DOHH2 (cell line): Measurements from ENCODE around the gene TGFBR3.

Source experiments
- CTCF ChIP-seq: fragments of 200-600 bp; sonication (generic); IDR thresholded peaks from one replicate; pipeline ENCODE4 v1.5.1; 2014; ENCODE audit warnings: antibody characterized with exemption, mild to moderate bottlenecking, low read depth, low read length; ENCODE audit not compliant: poor library complexity, severe bottlenecking
- EZH2phosphoT487 ChIP-seq: fragments of 200-600 bp; sonication (generic); IDR thresholded peaks from 2 replicates; pipeline ENCODE4 v1.6.1; 2017; ENCODE audit warnings: borderline replicate concordance, mild to moderate bottlenecking, antibody characterized with exemption, low read length, moderate library complexity, mixed read lengths

- TF ChIP-seq CTCF = no peak
- TF ChIP-seq EZH2phosphoT487 = no peak
Measured at GRCh38 chr1:91801496-91802115, 84.3 kb downstream of the TGFBR3 start.
